ENCODE results near the gene KCNJ18.
"Not testable (repeated sequence)": the region's sequence is repeated elsewhere in the genome, so short reads cannot be mapped to it uniquely, and the experiment has no call there.

Gene KCNJ18

GRCh38 chr17:21720566-21720965 is 28.2 kb downstream of the KCNJ18 start:
- in situ Hi-C loops (cut with MboI; ENCODE audit: low sequenced_read_pairs), result not testable (repeated sequence)

- in situ Hi-C loops (cut with MboI; ENCODE audit: low sequenced_read_pairs), result not testable (repeated sequence)
Observed at GRCh38 chr17:21722268-21722667, 29.9 kb downstream of the KCNJ18 start.

- in situ Hi-C loops (cut with MboI; ENCODE audit: low sequenced_read_pairs), result not testable (repeated sequence)
Observed at GRCh38 chr17:21724216-21725006, 32.1 kb downstream of the KCNJ18 start.

GRCh38 chr17:21731076-21731475 is 38.8 kb downstream of the KCNJ18 start:
- in situ Hi-C loops (cut with MboI; ENCODE audit: low sequenced_read_pairs), result not testable (repeated sequence)

- in situ Hi-C loops (cut with MboI; ENCODE audit: low sequenced_read_pairs), result not testable (repeated sequence)
Observed at GRCh38 chr17:21733931-21734330, 41.6 kb downstream of the KCNJ18 start.

GRCh38 chr17:21735814-21736213 is 43.5 kb downstream of the KCNJ18 start:
- in situ Hi-C loops (cut with MboI; ENCODE audit: low sequenced_read_pairs), result not testable (repeated sequence)

GRCh38 chr17:21737015-21737580 is 44.8 kb downstream of the KCNJ18 start:
- in situ Hi-C loops (cut with MboI; ENCODE audit: low sequenced_read_pairs), result not testable (repeated sequence)

GRCh38 chr17:21738241-21738640 is 45.9 kb downstream of the KCNJ18 start:
- in situ Hi-C loops (cut with MboI; ENCODE audit: low sequenced_read_pairs), result not testable (repeated sequence)

- in situ Hi-C loops (cut with MboI; ENCODE audit: low sequenced_read_pairs), result not testable (repeated sequence)
Observed at GRCh38 chr17:21738877-21739474, 46.7 kb downstream of the KCNJ18 start.

- in situ Hi-C loops (cut with MboI; ENCODE audit: low sequenced_read_pairs), result not testable (repeated sequence)
Observed at GRCh38 chr17:21739485-21739884, 47.2 kb downstream of the KCNJ18 start.

- in situ Hi-C loops (cut with MboI; ENCODE audit: low sequenced_read_pairs), result not testable (repeated sequence)
Observed at GRCh38 chr17:21740836-21741235, 48.5 kb downstream of the KCNJ18 start.

GRCh38 chr17:21741520-21741919 is 49.2 kb downstream of the KCNJ18 start:
- in situ Hi-C loops (cut with MboI; ENCODE audit: low sequenced_read_pairs), result not testable (repeated sequence)

- in situ Hi-C loops (cut with MboI; ENCODE audit: low sequenced_read_pairs), result no loop called here
Observed at GRCh38 chr17:21742326-21742725, 50.0 kb downstream of the KCNJ18 start.

GRCh38 chr17:21744151-21744550 is 51.8 kb downstream of the KCNJ18 start:
- in situ Hi-C loops (cut with MboI; ENCODE audit: low sequenced_read_pairs), result not testable (repeated sequence)

GRCh38 chr17:21744621-21745020 is 52.3 kb downstream of the KCNJ18 start:
- in situ Hi-C loops (cut with MboI; ENCODE audit: low sequenced_read_pairs), result not testable (repeated sequence)

GRCh38 chr17:21745385-21746054 is 53.2 kb downstream of the KCNJ18 start:
- in situ Hi-C loops (cut with MboI; ENCODE audit: low sequenced_read_pairs), result not testable (repeated sequence)

GRCh38 chr17:21746415-21746814 is 54.1 kb downstream of the KCNJ18 start:
- in situ Hi-C loops (cut with MboI; ENCODE audit: low sequenced_read_pairs), result not testable (repeated sequence)

GRCh38 chr17:21747195-21747915 is 55.0 kb downstream of the KCNJ18 start:
- in situ Hi-C loops (cut with MboI; ENCODE audit: low sequenced_read_pairs), result not testable (repeated sequence)

GRCh38 chr17:21748686-21749085 is 56.4 kb downstream of the KCNJ18 start:
- in situ Hi-C loops (cut with MboI; ENCODE audit: low sequenced_read_pairs), result not testable (repeated sequence)

- in situ Hi-C loops (cut with MboI; ENCODE audit: low sequenced_read_pairs), result not testable (repeated sequence)
Observed at GRCh38 chr17:21749696-21750531, 57.6 kb downstream of the KCNJ18 start.

Measured in HL-60/S4 treated with retinoic acid at 250 ng/mL for 4 days and 3 days (cell line).